Kidney (tissue), 14 donors: ENCODE data around the gene MBD3L3. TPM values are rescaled to one million over a fixed set of nuclear protein-coding genes. Genes with fewer than 3 reads are reported as not detected.
"Not testable (repeated sequence)": the region's sequence is repeated elsewhere in the genome, so short reads cannot be mapped to it uniquely, and the experiment has no call there.

ENCODE experiments used
- DNase-seq, 5 donors: peaks; one replicate each; pipeline ENCODE4 v3.0.0-alpha.2; 2013 to 2020
- FAIRE-seq: peaks from 2 replicates; lab custom pipeline; 2012; peaks lifted over from hg19 to GRCh38; lab: Jason Lieb, UNC
- H3K27ac ChIP-seq, 2 donors: one replicate each; pipeline ENCODE4 v1.7.0; 2013; ENCODE audit warnings: low read depth in 2 of 2, low read length in 2 of 2, inconsistent platforms in 1 of 2
- H3K27me3 ChIP-seq: one replicate; pipeline ENCODE4 v1.7.1; 2013; ENCODE audit warnings: low read length, inconsistent platforms; ENCODE audit not compliant: control insufficient read depth, insufficient read depth
- H3K36me3 ChIP-seq, 3 donors: one replicate each; pipeline versions ENCODE4 v1.7.0 to v1.7.1; 2013; ENCODE audit warnings: low read length in 3 of 3, control low read depth in 1 of 3, inconsistent platforms in 1 of 3; ENCODE audit not compliant: insufficient read depth in 3 of 3, control insufficient read depth in 2 of 3
- H3K4me1 ChIP-seq, 3 donors: one replicate each; pipeline versions ENCODE4 v1.7.0 to v1.7.1; 2013; ENCODE audit warnings: low read length in 3 of 3, inconsistent platforms in 1 of 3, low read depth in 1 of 3; ENCODE audit not compliant: control insufficient read depth in 2 of 3, insufficient read depth in 2 of 3
- H3K4me3 ChIP-seq, 3 donors: one replicate each; pipeline versions ENCODE4 v1.7.0 to v1.8.1; 2013; ENCODE audit warnings: low read length in 3 of 3, control low read depth in 1 of 3, inconsistent platforms in 1 of 3
- H3K9ac ChIP-seq, 3 donors: one replicate each; pipeline versions ENCODE4 v1.7.0 to v1.7.1; 2013; ENCODE audit warnings: low read length in 3 of 3, control low read depth in 1 of 3, inconsistent platforms in 1 of 3
- H3K9me3 ChIP-seq, 3 donors: one replicate each; pipeline versions ENCODE4 v1.7.0 to v1.7.1; 2013; ENCODE audit warnings: low read length in 3 of 3, control low read depth in 1 of 3, inconsistent platforms in 1 of 3; ENCODE audit not compliant: control insufficient read depth in 2 of 3, insufficient read depth in 1 of 3
- intact Hi-C: fragments of 100-400 bp; cut with DNase I; formaldehyde crosslinking; loops from one replicate; pipeline ENCODE4 v1.11.1; 2022
- polyA plus RNA-seq: library from polyadenylated mRNA; stranded (reverse); fragments of 350-450 nt; fragmentation: Illumina TruSeq; extraction: RNeasy Lipid Tissue Mini Kit (QIAGEN cat#74804); gene quantifications from one replicate; pipeline ENCODE4 v1.2.3, GENCODE V29; 2014; ENCODE audit warnings: low read depth, low replicate concordance; ENCODE audit not compliant: insufficient read depth
- total RNA-seq: library from RNA; stranded (reverse); fragmentation: NEBNext Ultra II Directional; extraction: Animal tissue kit (Norgen Biotek cat#: 25700); gene quantifications from one replicate; pipeline ENCODE4 v1.2.1, GENCODE V29; 2021
- TF ChIP-seq, protein P1 (sequence below): IDR thresholded peaks from 3 replicates; pipeline ENCODE4 v1.5.1; 2012; ENCODE audit warnings: mild to moderate bottlenecking, moderate library complexity, borderline replicate concordance; ENCODE audit not compliant: insufficient read depth; ENCODE audit errors: extremely low read depth
- donor health status: control.
- donor health status: control.
- donor health status: control.
- donor health status: control.
- donor health status: control.
- donor health status: DM: yes; HTN: yes; CAD: no.
- donor health status: Normal renal cell carcinoma (clear cell type).

The MBD3L3 gene
- total and polyA plus RNA-seq, 2 donors from 2014 or later = not detected

GRCh38 chr19:7067716-7068115, 9.2 kb upstream of the MBD3L3 start:
- no peak for DNase-seq
- no peak for FAIRE-seq
- peaks cover 0 to 6% (median 0%) of the 10 kb centered on the region in 3 donors for H3K4me1 ChIP-seq
- no peaks in the 10 kb centered on the region for H3K27me3 ChIP-seq
- no peak overlapping the region for H3K27ac ChIP-seq
- no peak overlapping the region for H3K4me3 ChIP-seq
- TF ChIP-seq, protein P1, sequence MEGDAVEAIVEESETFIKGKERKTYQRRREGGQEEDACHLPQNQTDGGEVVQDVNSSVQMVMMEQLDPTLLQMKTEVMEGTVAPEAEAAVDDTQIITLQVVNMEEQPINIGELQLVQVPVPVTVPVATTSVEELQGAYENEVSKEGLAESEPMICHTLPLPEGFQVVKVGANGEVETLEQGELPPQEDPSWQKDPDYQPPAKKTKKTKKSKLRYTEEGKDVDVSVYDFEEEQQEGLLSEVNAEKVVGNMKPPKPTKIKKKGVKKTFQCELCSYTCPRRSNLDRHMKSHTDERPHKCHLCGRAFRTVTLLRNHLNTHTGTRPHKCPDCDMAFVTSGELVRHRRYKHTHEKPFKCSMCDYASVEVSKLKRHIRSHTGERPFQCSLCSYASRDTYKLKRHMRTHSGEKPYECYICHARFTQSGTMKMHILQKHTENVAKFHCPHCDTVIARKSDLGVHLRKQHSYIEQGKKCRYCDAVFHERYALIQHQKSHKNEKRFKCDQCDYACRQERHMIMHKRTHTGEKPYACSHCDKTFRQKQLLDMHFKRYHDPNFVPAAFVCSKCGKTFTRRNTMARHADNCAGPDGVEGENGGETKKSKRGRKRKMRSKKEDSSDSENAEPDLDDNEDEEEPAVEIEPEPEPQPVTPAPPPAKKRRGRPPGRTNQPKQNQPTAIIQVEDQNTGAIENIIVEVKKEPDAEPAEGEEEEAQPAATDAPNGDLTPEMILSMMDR = no peak
- peaks cover 2 to 7% (median 4%) of the 10 kb centered on the region in 3 donors for H3K36me3 ChIP-seq
- H3K9me3 ChIP-seq = no peaks in the 10 kb centered on the region
- no peak overlapping the region for H3K9ac ChIP-seq
- intact Hi-C loops = no loop called here

DNA sequence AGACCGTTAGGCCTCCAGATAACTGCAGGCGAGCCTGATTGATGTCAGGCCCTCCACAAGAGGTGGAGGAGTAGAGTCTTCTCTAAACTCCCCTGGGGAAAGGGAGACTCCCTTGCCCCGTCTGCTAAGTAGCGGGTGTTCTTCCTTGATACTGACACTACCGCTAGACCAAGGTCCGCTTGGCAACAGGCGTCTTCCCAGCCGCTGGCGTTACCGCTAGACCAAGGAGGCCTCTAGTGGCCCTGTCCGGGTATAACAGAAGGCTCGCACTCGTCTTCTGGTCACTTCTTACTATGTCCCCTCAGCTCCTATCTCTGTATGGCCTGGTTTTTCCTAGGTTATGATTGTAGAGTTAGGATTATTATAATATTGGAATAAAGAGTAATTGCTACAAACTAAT, 8.6 kb upstream of the MBD3L3 start:
- H3K9me3 ChIP-seq, H3K27me3 ChIP-seq, H3K27ac ChIP-seq, H3K9ac ChIP-seq, intact Hi-C loops, FAIRE-seq, H3K36me3 ChIP-seq, H3K4me3 ChIP-seq, H3K4me1 ChIP-seq, DNase-seq: not testable (repeated sequence)

GRCh38 chr19:7063764-7064418, 5.4 kb upstream of the MBD3L3 start:
- intact Hi-C loops = no loop called here
- no peak overlapping the region for H3K4me3 ChIP-seq
- no peaks in the 10 kb centered on the region for H3K36me3 ChIP-seq
- DNase-seq (no peak), FAIRE-seq (no peak)
- H3K4me1 ChIP-seq = no peaks in the 10 kb centered on the region
- TF ChIP-seq, protein P1 = no peak
- H3K27ac ChIP-seq = no peak overlapping the region
- H3K9me3 ChIP-seq = no peaks in the 10 kb centered on the region
- no peak overlapping the region for H3K9ac ChIP-seq
- no peaks in the 10 kb centered on the region for H3K27me3 ChIP-seq

GRCh38 chr19:7063339-7063738, 4.9 kb upstream of the MBD3L3 start:
- H3K36me3 ChIP-seq = no peaks in the 10 kb centered on the region
- FAIRE-seq (no peak), DNase-seq (no peak)
- no peak overlapping the region for H3K27ac ChIP-seq
- TF ChIP-seq, protein P1 = no peak
- no peak overlapping the region for H3K9ac ChIP-seq
- no peaks in the 10 kb centered on the region for H3K9me3 ChIP-seq
- H3K4me1 ChIP-seq = no peaks in the 10 kb centered on the region
- H3K27me3 ChIP-seq = no peaks in the 10 kb centered on the region
- no peak overlapping the region for H3K4me3 ChIP-seq
- intact Hi-C loops = no loop called here

- FAIRE-seq, H3K9ac ChIP-seq, H3K4me1 ChIP-seq, H3K4me3 ChIP-seq, H3K27ac ChIP-seq, H3K9me3 ChIP-seq, H3K36me3 ChIP-seq, H3K27me3 ChIP-seq, intact Hi-C loops, DNase-seq: not testable (repeated sequence)
These were observed 1.5 kb upstream of the MBD3L3 start for GRCh38 chr19:7059977-7060376.

DNA sequence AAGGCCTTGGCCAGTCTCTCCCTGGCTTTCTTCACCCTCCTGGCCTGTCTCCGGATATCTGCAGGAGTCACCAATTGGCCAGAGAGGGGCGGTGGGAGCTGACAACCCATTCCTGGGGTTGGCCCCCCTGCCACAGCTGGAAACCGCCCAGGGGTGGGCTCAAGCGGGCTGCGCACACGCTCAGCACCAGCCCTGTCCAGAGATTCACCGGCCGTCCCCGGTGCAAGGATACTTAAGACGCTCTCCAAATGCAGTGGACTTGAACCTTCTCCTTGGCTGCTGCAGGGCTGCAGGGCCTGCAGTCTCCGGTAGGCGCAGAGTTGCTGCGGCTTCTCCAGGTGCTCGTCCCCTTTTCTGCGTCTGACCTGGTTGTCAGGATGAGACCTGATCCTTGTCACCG, 2.1 kb downstream of the MBD3L3 start:
- H3K4me3 ChIP-seq, H3K36me3 ChIP-seq, H3K27me3 ChIP-seq, H3K9me3 ChIP-seq, DNase-seq, FAIRE-seq, H3K9ac ChIP-seq, H3K27ac ChIP-seq, H3K4me1 ChIP-seq, intact Hi-C loops: not testable (repeated sequence)
